A549 (cell line): ENCODE measurements around the gene PDP2. TPM values are rescaled to one million over a fixed set of nuclear protein-coding genes. Genes with fewer than 3 reads are reported as not detected.

Experiments
- ATAC-seq, 2 experiments: fragments of 200-7000 bp in 1 of 2; fragments of >200 bp in 1 of 2; cut with Nextera tagmentation in 1 of 2; cut with Tn5 transposase in 1 of 2; 3 replicates each; pipeline versions ENCODE4 v1.8.0 to v1.9.1; 2018 to 2020; ENCODE audit warnings: mild to moderate bottlenecking in 1 of 2, moderate library complexity in 1 of 2
- CTCF ChIA-PET: fragments of 300-600 bp; sonication (Branson Sonifier 250); formaldehyde crosslinking; extraction: SDS; loops from one replicate; lab custom pipeline; 2021; ENCODE audit warnings: antibody characterized with exemption, inconsistent platforms; lab: Yijun Ruan, JAX
- POLR2A ChIA-PET: fragments of 350-600 bp; formaldehyde crosslinking; extraction: SDS; loops from one replicate; lab custom pipeline; 2021; ENCODE audit warnings: antibody characterized with exemption, inconsistent platforms; lab: Yijun Ruan, JAX
- DNase-seq, 2 experiments: peaks; one replicate each; pipeline versions ENCODE4 v3.0.0 to v3.0.0-alpha.2; 2011 to 2016; ENCODE audit warnings: low read depth in 1 of 2, low spot score in 1 of 2
- FAIRE-seq: peaks from 2 replicates; lab custom pipeline; 2011; peaks lifted over from hg19 to GRCh38; lab: Jason Lieb, UNC
- H3K27ac ChIP-seq, 2 experiments: fragments of >200 bp; sonication (Bioruptor Twin); formaldehyde crosslinking; 3 replicates each; pipeline ENCODE4 v1.5.1; 2016 to 2017
- H3K4me1 ChIP-seq: fragments of >200 bp; sonication (Bioruptor Twin); formaldehyde crosslinking; 3 replicates; pipeline ENCODE4 v1.6.1; 2016
- H3K4me2 ChIP-seq: fragments of >200 bp; sonication (Bioruptor Twin); formaldehyde crosslinking; 3 replicates; pipeline ENCODE4 v1.6.1; 2016
- H3K4me3 ChIP-seq: fragments of >200 bp; sonication (Bioruptor Twin); formaldehyde crosslinking; 3 replicates; pipeline ENCODE4 v1.5.1; 2016
- H3K9me3 ChIP-seq: fragments of >200 bp; sonication (Bioruptor Twin); formaldehyde crosslinking; 3 replicates; pipeline ENCODE4 v1.6.1; 2016
- ATOH8 ChIP-seq: fragments of 250-450 bp; sonication (Bioruptor Pico); IDR thresholded peaks from 2 replicates; pipeline ENCODE4 v1.5.0; 2020; ENCODE audit warnings: low read depth, mild to moderate bottlenecking, moderate library complexity
- BHLHE40 ChIP-seq: IDR thresholded peaks from 2 replicates; pipeline ENCODE4 v1.6.1; 2012; ENCODE audit warnings: low read depth, low read length, inconsistent platforms
- CBX8 ChIP-seq: fragments of 200-600 bp; sonication (generic); IDR thresholded peaks from 2 replicates; pipeline ENCODE4 v1.6.1; 2016
- CHD4 ChIP-seq: fragments of 200-600 bp; sonication (generic); IDR thresholded peaks from 2 replicates; pipeline ENCODE4 v1.6.1; 2016; ENCODE audit warnings: antibody characterized with exemption, mild to moderate bottlenecking, borderline replicate concordance
- E2F6 ChIP-seq: IDR thresholded peaks from 2 replicates; pipeline ENCODE4 v1.6.1; 2012; ENCODE audit warnings: low read depth, borderline replicate concordance
- EHMT2 ChIP-seq: fragments of 200-600 bp; sonication (generic); IDR thresholded peaks from 2 replicates; pipeline ENCODE4 v1.6.1; 2016; ENCODE audit warnings: antibody characterized with exemption, low read depth, mild to moderate bottlenecking, moderate library complexity
- ELK1 ChIP-seq: fragments of 150-350 bp; IDR thresholded peaks from 2 replicates; pipeline ENCODE4 v1.6.1; 2014; ENCODE audit warnings: low read depth, mild to moderate bottlenecking, low read length
- EP300 ChIP-seq, 2 experiments: fragments of >200 bp; sonication (Bioruptor Twin); formaldehyde crosslinking; IDR thresholded peaks; 2 replicates in 1 of 2; 3 replicates in 1 of 2; pipeline ENCODE4 v1.6.1; 2016 to 2017
- ESRRA ChIP-seq: fragments of 150-350 bp; IDR thresholded peaks from 2 replicates; pipeline ENCODE4 v1.6.1; 2014; ENCODE audit warnings: mild to moderate bottlenecking, low read length, borderline replicate concordance
- FOSB ChIP-seq: fragments of 250-450 bp; sonication (Bioruptor Pico); IDR thresholded peaks from 2 replicates; pipeline ENCODE4 v1.5.0; 2020; ENCODE audit warnings: mild to moderate bottlenecking, moderate library complexity
- FOSL2 ChIP-seq, 2 experiments: fragments of 450-650 bp in 1 of 2; fragments of >200 bp in 1 of 2; sonication (Bioruptor Twin) in 1 of 2; formaldehyde crosslinking; IDR thresholded peaks; 2 replicates each; pipeline versions ENCODE4 v1.5.0 to v1.6.1; 2016 to 2020; ENCODE audit warnings: mild to moderate bottlenecking in 1 of 2, moderate library complexity in 1 of 2
- FOXS1 ChIP-seq: fragments of 250-450 bp; sonication (Bioruptor Pico); IDR thresholded peaks from 2 replicates; pipeline ENCODE4 v1.5.0; 2020; ENCODE audit warnings: mild to moderate bottlenecking, moderate library complexity
- GATA3 ChIP-seq: IDR thresholded peaks from 2 replicates; pipeline ENCODE4 v1.6.1; 2012; ENCODE audit warnings: borderline replicate concordance
- HMGXB4 ChIP-seq: fragments of 250-450 bp; sonication (Bioruptor Pico); IDR thresholded peaks from 2 replicates; pipeline ENCODE4 v1.5.0; 2021; ENCODE audit warnings: mild to moderate bottlenecking, moderate library complexity, borderline replicate concordance
- HOXA7 ChIP-seq: fragments of 250-450 bp; sonication (Bioruptor Pico); IDR thresholded peaks from 2 replicates; pipeline ENCODE4 v1.5.0; 2020; ENCODE audit warnings: mild to moderate bottlenecking, moderate library complexity
- HOXB13 ChIP-seq: fragments of 250-450 bp; sonication (Bioruptor Pico); IDR thresholded peaks from 2 replicates; pipeline ENCODE4 v1.5.0; 2020; ENCODE audit warnings: low read depth, mild to moderate bottlenecking, moderate library complexity
- JUN ChIP-seq, 2 experiments: fragments of >200 bp; sonication (Bioruptor Twin); formaldehyde crosslinking; IDR thresholded peaks; 2 replicates in 1 of 2; 3 replicates in 1 of 2; pipeline ENCODE4 v1.6.1; 2016 to 2017
- JUNB ChIP-seq: fragments of >200 bp; sonication (Bioruptor Twin); formaldehyde crosslinking; IDR thresholded peaks from 2 replicates; pipeline ENCODE4 v1.6.1; 2016
- MAX ChIP-seq: IDR thresholded peaks from 2 replicates; pipeline ENCODE4 v1.6.1; 2012
- PBX3 ChIP-seq: IDR thresholded peaks from 2 replicates; pipeline ENCODE4 v1.6.1; 2012
- RAD21 ChIP-seq, 2 experiments: fragments of >200 bp in 1 of 2; sonication (Bioruptor Twin) in 1 of 2; formaldehyde crosslinking in 1 of 2; IDR thresholded peaks in 1 of 2; conservative IDR thresholded peaks in 1 of 2; 2 replicates in 1 of 2; 3 replicates in 1 of 2; pipeline ENCODE4 v1.6.1; 2012 to 2018; ENCODE audit warnings: inconsistent platforms in 1 of 2
- RARB ChIP-seq: fragments of 250-450 bp; sonication (Bioruptor Pico); IDR thresholded peaks from 2 replicates; pipeline ENCODE4 v1.8.0; 2021; ENCODE audit warnings: mild to moderate bottlenecking, moderate library complexity
- RFX5 ChIP-seq: fragments of 450-650 bp; IDR thresholded peaks from 2 replicates; pipeline ENCODE4 v1.7.1; 2014; ENCODE audit warnings: antibody characterized with exemption, mild to moderate bottlenecking, moderate library complexity
- RNF2 ChIP-seq: fragments of 200-600 bp; sonication (generic); IDR thresholded peaks from 2 replicates; pipeline ENCODE4 v1.6.1; 2016; ENCODE audit warnings: low read depth, mild to moderate bottlenecking, antibody characterized with exemption, moderate library complexity, borderline replicate concordance
- SMC3 ChIP-seq: fragments of >200 bp; sonication (Bioruptor Twin); formaldehyde crosslinking; IDR thresholded peaks from 3 replicates; pipeline ENCODE4 v1.6.1; 2018; ENCODE audit warnings: inconsistent platforms
- WGBS: methylation state at CpG from one replicate; pipeline ENCODE4 v1.1.6; 2017; ENCODE audit errors: missing lambda C conversion rate; 5-methylcytosine and 5-hydroxymethylcytosine counted together
- polyA plus RNA-seq, 4 experiments: library from polyadenylated mRNA; depleted of rRNA in 3 of 4; stranded (reverse); fragments of >200 nt; fragmentation: RNase III in 1 of 4; extraction: RNeasy Plus Mini Kit Qiagen cat#74134 plus additional on column Dnase treatment in 1 of 4; gene quantifications; 2 replicates in 3 of 4; 3 replicates in 1 of 4; pipeline ENCODE4 v1.2.3, GENCODE V29; 2011 to 2017

PDP2 gene
- polyA plus RNA-seq, 2 of the 4 experiments (the other 2 are of a cell fraction) = 10.0 to 10.5 TPM

GRCh38 chr16:66832661-66833305 lies 47.5 kb upstream of the PDP2 start:
- FAIRE-seq (no peak), DNase-seq (no peak), ATAC-seq (no peak)
- Histone ChIP-seq H3K4me3 (no peak overlapping the region), H3K27ac (no peak overlapping the region), H3K4me1 (peaks cover 10% of the 10 kb centered on the region), H3K4me2 (no peak overlapping the region), H3K9me3 (no peaks in the 10 kb centered on the region)
- ChIA-PET POLR2A (no interaction called here), CTCF (interaction anchor here (0.8 to 8.4 kb wide), 8 partner anchors 8 to 81 kb away, joined by 3 to 148 read pairs (median 16); partner anchors contain the start of genes CA7 and DYNC1LI2)
- 61% methylated on average over 7 of the region's 7 CpGs for WGBS
- no peak for TF ChIP-seq ELK1
- TF ChIP-seq HMGXB4 (CRISPR knock-in tag) = no peak
- TF ChIP-seq E2F6 = no peak
- TF ChIP-seq JUNB = no peak
- no peak for TF ChIP-seq EP300 (IDR thresholded peaks at IDR 0.05)
- no peak for TF ChIP-seq EHMT2
- no peak for TF ChIP-seq CBX8
- TF ChIP-seq ESRRA = no peak
- TF ChIP-seq FOXS1 (CRISPR knock-in tag) = no peak
- TF ChIP-seq JUN (IDR thresholded peaks at IDR 0.05) = no peak
- no peak for TF ChIP-seq ATOH8 (CRISPR knock-in tag)
- TF ChIP-seq RARB (CRISPR knock-in tag) = no peak

- Histone ChIP-seq H3K4me3 (no peak overlapping the region), H3K4me1 (peaks cover 3% of the 10 kb centered on the region; the same call in 2 of the 3 replicates), H3K4me2 (no peak overlapping the region)
- CTCF ChIA-PET = interaction anchor here (0.6 to 8.4 kb wide), 3 partner anchors 34 to 227 kb away, joined by 3 to 148 read pairs (median 5); no protein-coding TSS in a partner anchor
- TF ChIP-seq CBX8 = no peak
- no peak for TF ChIP-seq RAD21 (conservative IDR thresholded peaks at IDR 0.05 in 1 of 2, IDR thresholded peaks at IDR 0.05 in 1 of 2)
- no peak for TF ChIP-seq EHMT2
- TF ChIP-seq HOXA7 = no peak
- no peak for TF ChIP-seq CHD4
- TF ChIP-seq FOSL2 (IDR thresholded peaks at IDR 0.05) = no peak
- no peak for TF ChIP-seq FOSL2 (CRISPR knock-in tag; IDR thresholded peaks at IDR 0.05)
- no peak for TF ChIP-seq RFX5
- TF ChIP-seq PBX3 = no peak
- TF ChIP-seq MAX = no peak
- TF ChIP-seq JUNB = no peak
- TF ChIP-seq RNF2 = no peak
- TF ChIP-seq BHLHE40 = no peak
- no peak for TF ChIP-seq JUN (IDR thresholded peaks at IDR 0.05)
- TF ChIP-seq HMGXB4 (CRISPR knock-in tag) = no peak
- TF ChIP-seq SMC3 = no peak
- TF ChIP-seq HOXB13 (CRISPR knock-in tag) = no peak
- TF ChIP-seq GATA3 = no peak
- TF ChIP-seq FOSB (CRISPR knock-in tag) = no peak
- TF ChIP-seq, all 56 proteins: peak for 0
- no peak for ATAC-seq
- 77% methylated on average over 5 of the region's 5 CpGs for WGBS
- FAIRE-seq = no peak
- H3K27ac ChIP-seq = no peak overlapping the region
- POLR2A ChIA-PET = interaction anchor here (0.6 kb wide), 1 partner anchor 298 kb away, joined by 3 read pairs; no protein-coding TSS in a partner anchor
- H3K9me3 ChIP-seq = no peaks in the 10 kb centered on the region
- no peak for DNase-seq
Observed at GRCh38 chr16:66834746-66835145, 45.6 kb upstream of the PDP2 start.
